Stimulated activated CD4-positive, alpha-beta T cell treated with anti-CD3 and anti-CD28 coated beads, Interleukin-2, amount 100 ng/mL, for 48 hours (primary cell): ENCODE results near the gene IL20.

Source experiments
- DNase-seq, 2 donors: peaks; one replicate each; pipeline ENCODE4 v3.0.0-alpha.2; 2020

The IL20 gene

DNA sequence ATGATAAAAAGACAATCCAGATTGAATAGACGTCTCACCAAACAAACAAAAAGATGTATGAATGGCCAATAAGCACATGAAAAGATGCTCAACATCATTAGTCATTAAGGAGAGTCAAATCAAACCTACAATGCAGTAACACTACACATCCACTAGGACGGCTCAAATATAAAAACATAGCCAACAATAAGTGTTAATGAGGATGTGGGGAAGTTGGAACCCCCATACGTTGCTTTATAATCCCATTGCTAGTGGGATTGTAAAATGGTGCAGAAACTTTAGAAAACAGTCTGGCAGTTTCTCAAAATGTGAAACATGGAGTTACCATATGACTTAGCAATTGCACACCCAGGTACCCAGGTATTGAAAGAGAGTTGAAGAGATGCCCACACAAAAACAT lies 17.1 kb downstream of the IL20 start:
- no peak for DNase-seq

DNA sequence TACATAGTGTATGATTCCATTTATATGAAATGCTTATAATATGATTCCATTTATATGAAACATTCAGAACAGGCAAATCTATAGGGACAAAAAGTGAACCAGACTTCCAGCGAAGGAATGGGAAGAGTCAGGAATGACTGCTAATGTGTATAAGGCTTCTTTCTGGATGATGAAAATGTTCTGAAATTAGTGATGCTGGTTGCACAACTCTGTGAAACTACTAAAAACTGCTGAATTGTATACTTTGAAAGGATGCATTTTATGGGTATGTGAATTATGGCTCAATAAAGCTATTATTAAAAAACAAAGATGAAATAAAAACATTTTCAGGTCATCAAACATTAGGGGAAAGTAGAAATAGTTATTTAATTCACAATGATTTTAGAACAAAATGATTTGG lies 17.7 kb downstream of the IL20 start:
- no peak for DNase-seq

DNA sequence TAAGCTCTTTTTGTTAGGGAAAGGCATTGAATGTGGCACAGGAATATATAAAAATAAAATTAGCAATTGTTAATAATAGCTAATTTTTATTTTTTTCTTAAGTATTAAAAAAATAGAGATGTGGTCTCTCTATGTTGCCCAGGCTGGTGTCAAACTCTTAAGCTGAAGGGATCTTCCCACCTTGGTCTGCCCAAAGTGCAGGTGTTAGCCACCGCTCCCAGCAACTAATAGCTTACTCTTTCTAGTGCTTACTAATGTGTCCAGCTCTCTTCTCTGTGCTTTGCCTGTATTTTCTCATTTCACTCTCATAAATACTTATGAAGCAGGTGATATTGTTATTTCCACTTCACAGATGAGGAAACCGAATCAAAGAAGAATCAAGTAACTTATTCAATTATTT lies 18.5 kb downstream of the IL20 start:
- DNase-seq = no peak

DNA sequence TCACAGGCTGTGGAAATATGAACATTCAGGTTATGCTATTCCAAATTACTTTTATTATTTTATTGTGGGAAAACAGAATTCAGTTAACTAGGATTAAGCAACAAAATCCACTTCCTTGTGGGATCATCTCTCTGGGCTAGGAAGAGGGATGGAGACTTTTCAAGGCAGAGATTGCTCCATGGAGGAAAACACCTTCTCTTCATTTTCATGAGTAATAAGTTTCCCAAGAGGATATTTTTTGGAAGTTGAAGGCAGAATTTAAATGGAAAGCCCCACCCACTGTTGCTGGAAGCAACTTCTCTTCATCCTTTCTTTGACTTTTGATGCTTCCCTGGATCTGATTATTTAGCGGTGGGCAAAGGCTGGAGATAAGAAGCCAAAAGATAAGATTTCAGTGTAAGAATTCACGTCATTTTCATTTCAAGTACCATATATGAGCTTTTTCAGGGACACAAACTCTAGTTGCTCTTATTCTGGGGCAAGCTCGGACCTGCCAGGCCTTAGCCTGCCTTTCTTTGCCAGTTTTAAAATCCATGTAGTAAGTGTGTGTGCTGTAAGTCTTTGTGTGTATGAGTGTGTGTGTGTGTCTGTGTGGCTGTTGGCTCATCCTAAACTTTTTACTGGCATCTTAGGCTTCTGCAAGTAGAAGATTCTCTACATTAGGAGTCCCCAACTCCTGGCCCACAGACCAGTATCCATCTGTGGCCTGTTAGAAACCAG lies 20.1 kb downstream of the IL20 start:
- no peak for DNase-seq

DNA sequence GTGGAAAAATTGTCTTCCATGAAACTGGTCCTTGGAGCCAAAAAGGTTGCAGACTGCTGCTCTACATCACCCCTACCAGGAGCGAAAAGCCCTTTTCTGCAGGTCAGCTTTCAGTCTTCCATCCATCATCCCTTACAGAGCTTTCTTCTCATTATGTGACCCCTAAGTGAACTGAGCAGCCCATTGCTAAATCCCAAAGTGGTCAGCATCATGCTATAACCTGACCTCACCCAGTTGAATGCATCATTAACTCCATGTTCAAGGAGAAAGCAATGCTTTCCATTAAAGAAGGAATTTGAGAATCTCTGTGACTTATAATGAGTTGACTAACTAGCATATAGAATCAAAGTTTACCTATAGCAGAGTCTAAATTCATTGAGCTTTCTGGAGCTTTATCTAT lies 21.4 kb downstream of the IL20 start:
- DNase-seq = no peak

DNA sequence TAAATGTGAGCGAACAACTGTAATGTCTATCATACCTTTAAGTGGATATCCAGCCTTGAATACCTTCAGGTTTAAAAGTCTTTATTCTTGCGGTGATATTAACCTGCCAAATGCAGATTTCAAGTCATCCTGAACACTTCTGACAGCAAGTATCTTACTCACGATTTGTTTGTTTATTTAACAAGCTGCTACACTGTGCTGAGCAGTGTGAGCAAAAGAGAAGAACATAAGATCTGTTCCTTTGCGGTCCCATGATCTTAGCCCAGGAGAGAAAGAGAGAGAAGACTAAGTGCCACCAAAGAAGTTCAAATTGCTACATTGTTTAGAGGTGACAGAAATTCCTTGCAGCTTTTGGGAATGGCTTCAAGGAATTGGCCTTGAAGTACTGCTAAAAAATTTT lies 22.3 kb downstream of the IL20 start:
- DNase-seq = no peak

DNA sequence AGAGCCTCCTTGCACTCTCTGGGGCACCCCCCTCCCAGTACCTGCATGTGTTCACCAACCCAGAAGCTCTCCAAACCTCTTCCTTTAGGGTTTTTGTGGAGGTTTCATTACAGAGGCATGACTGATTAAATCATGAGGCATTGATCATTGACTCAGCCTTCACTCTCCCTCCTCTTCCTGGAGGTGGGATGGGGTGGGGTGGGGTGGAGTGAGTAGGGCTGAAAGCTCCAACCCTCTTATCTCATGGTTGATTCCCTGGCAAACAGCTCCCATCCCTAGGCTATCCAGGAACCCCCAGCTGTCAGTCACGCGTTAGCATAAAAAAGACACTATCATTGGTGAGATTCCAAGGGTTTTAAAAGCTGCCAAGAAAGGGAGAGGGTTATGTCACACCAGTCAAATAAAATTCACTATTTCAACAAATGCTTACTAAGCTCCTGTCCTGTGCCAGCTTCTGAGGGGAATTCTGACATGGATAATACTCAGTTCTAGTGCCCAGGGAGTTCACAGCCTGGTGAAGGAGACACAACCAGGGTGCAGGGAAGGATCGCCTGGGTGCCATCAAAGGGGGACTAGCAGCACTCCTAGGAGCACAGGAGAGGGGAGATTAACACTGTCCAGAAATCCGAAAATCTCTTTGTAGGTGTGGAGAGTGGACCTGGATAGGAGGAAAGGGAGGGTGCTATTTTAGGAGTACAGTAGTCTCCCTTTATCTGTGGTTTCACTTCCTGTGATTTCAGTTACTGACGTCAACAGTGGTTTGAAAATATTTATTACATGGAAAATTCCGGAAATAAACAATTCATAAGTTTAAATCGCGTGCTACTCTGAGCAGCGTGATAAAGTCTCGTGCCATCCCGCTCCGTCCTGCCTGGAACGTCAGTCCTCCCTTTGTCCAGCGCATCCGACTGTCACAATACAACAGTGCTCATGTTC lies 25.0 kb downstream of the IL20 start:
- DNase-seq = no peak

DNA sequence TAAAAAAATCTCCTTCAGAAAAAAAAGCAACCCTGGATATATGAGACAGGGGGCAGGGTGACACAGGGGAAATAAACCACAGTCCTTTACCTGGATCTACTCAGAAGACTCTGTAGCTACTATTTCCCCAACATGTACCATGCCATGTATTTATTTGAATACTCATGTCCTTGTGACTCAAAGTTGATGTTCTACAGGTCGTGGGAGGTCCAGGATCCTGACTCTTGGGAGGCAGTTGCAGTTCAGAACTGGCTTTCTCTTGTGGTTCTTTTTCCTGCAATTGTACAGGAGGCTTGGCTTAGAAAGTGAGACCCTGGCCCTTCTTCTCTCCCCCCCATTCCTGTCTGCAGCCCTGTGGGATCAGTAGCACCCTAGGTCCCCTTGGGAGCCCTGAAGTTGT lies 26.0 kb downstream of the IL20 start:
- DNase-seq = no peak

DNA sequence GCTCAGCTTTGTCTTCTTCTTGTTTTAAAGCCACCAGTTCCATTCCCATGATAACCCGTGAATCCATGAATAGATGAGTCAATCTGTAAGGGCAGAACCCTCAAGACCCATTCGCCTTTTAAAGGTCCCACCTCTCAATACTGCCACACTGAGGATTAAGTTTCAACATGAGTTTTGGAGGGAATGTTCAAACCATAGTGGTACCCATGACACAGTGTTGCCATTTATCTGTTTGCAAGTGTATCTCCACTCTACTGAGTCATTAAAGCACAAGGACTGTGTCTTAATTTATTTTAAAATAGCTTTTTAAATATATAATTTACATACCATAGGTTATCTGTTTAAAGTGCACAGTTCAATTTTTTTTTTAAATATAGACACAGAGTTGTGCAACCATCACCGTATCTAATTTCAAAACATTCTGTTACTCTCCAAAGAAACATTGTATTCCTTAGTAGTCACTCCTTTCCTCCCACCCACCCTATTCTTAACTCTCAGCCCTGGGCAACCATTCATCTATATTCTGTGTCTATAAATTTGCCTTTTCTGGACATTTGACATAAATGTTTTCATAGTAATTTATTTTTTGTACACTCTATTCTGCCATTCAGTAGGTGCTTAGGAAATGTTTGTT lies 27.0 kb downstream of the IL20 start:
- DNase-seq = no peak

DNA sequence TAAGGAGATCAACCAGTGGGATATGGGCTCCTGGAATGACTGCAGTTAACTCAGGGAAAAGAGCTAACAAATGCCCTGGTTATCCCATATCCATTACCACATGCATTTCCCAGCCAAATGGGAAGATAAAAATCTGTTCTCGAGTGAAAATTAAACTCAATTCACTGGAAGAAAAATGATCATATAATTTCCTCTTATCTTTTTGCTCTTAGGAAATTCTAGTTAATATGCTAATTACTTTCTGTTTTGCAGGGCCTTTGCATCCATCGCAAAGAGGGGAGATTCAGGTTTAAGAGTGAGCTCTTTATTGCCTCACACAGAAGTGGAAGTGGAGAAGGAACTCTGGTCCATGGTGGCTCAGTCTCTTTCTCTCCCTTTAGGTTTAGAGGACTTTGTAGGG lies 28.0 kb downstream of the IL20 start:
- no peak for DNase-seq

DNA sequence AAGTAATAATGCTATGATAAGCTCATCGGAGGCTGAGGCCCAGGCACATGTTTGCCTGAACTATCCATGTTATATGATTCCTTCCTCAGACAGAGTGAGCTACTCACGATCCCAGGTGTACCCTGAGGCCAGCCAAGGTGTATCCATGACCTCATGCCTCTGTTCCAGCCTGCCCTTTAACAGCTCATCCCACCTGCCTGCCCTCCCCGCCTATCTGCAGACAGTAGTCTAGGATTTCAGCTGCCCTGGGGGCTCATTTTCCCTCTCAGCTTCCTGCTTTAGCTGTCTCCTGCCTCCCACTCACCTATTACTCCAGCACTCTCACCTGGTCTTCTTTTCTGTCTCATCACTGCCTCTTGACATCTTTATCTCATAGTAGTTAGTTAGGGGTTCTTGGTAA lies 29.9 kb downstream of the IL20 start:
- no peak for DNase-seq

DNA sequence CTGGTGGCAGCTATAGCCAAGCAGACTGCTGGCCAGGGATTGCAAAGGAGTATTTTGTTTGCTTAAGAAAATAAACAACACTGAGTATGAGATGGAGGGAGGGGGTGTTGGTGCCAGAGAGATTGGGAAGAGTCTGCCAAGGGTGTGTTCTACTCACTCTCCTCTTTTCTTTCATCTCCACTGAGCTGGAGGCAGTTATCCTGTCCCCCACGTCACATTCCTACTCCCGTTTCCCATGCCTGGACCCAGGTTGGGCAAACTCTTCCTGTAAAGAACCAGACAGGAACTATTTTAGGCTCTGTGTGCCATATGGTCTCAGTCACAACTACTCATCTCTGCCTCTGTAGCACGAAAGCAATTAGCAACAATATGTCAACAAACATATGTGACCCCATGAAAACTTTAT lies 30.4 kb downstream of the IL20 start:
- DNase-seq = no peak

DNA sequence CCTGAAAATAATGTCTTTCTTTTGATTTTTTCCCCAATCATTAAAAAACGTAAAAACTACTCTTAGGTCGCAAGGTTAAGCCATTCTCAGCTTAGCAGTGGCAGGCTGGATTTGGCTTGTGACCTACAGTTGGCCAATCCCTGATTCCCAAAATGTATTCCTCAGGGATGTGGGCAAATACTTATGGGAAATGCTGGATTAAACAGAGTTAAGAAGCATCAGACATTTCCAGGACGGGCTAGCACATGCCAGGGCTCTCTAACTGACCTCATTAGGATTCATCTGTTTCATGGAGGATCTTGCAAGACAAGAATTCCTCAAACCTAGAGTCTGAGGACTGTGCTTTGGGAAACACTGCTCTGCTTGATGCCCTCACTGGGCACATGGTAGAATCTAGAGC lies 30.8 kb downstream of the IL20 start:
- no peak for DNase-seq

DNA sequence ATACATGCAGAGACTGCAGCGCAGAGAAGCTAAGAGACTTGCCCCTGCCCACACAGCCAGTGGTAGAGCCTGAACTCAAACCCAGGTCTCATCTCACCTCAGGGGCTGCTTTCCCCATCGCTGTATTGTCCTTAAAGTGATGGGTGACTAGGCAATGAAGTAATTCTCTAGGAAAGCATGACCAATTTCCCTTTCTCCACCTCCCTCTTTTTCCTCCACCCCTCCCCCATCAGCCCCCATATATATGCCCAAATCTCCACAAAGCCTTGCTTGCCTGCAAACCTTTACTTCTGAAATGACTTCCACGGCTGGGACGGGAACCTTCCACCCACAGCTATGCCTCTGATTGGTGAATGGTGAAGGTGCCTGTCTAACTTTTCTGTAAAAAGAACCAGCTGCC lies 31.8 kb downstream of the IL20 start, which contains the start of gene IL24:
IL24 (plus strand) TSS at position 269 of the 400 bp plus-strand sequence. CDS start 390 bp downstream, outside the sequence.
- peak; percentile 62 for DNase-seq

DNA sequence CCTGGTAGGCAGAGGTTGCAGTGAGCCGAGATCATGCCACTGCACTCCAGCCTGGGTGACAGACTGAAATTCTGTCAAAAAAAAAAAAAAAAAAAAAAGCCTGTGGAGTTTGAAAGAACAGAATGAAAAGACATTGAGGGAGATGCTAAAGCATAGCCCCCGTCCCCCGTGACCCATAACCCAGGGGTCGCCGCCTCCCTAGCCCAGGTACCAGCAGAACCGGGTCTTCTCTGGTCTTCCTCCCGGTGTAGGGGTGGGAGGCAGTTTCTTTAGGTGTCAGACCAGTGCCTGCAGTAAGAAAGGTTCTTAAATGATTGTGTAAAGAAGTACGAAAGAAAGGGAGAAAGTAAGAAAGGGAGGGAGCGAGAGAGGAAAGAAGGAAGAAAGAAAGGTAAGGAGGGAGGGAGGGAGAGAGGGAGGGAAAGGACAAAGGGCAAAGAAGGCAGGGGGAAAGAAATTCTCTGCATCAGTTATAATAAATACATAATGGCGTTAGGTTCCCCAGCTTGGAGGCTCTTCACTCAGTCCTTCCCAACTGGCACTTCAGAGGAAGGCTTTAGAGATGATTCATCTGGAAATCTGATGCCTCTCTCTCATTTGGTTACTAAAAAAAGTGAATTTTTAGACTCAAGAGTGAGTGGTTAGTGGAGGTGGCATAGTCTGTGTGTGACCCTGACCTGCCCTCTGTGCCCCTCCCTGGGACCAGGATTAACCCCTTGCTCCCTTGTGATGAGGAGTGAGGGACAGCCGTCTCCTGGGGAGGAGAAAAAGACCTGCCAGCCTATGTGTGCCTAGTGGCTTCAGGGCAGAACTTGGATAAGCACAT lies 32.9 kb downstream of the IL20 start:
- DNase-seq = no peak

DNA sequence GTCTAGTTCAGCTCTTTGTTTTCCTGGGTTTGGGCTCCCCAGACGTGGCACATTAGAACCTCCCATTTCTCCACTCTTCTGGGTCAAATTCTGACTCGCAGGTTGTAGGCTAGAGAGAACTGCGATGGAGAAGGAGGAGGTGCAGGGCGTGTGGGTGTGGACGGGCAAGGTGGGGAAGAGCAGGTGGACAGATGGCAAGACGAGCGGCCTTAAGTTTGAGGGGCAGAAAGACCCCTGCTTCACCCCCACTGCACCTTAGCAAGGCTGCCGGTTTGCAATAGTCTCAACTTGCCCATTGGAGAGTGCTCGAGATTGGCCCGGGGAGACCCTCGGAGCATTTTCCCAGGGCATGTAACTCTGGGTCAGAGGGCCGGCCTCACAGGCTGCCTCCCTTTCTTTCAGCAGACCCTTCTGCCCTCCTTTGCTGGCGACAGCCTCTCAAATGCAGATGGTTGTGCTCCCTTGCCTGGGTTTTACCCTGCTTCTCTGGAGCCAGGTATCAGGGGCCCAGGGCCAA lies 33.5 kb downstream of the IL20 start:
- DNase-seq = no peak

DNA sequence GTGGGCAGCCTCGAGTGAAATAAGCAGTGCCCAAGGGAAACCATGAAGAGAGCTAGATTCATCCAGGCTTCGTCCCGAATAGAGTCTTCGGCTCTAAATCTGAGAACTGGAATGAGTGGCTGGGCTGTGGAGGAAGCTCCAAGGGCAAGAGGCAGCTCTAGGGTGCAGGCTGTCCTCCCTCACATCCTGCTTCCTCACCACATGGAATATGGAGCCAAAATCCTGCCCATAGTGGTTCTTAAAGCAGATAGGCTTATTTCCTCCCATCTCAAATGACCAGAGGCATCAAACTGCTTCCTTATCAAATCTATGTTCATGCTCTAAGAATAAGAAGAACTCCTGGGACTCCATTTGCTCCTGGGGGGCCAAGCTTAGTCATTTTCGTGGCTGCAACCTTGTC lies 34.3 kb downstream of the IL20 start:
- no peak for DNase-seq

DNA sequence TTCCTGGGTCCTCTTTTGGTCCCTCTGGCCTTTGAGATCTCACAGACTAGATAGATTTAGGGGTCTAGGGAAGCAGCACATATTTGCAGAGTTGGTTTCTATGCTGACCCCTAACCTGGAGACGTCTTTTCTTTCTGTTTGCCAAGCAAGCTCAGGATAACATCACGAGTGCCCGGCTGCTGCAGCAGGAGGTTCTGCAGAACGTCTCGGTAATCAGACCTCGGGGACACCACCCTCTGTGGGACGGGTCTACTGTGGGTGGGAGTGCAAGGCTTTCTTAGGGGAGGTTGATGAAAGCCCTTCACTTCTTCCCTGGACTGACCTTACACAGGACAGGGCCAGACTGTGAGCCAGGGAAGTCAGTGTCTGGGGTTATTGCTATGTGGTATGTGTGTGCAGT lies 34.7 kb downstream of the IL20 start:
- no peak for DNase-seq

DNA sequence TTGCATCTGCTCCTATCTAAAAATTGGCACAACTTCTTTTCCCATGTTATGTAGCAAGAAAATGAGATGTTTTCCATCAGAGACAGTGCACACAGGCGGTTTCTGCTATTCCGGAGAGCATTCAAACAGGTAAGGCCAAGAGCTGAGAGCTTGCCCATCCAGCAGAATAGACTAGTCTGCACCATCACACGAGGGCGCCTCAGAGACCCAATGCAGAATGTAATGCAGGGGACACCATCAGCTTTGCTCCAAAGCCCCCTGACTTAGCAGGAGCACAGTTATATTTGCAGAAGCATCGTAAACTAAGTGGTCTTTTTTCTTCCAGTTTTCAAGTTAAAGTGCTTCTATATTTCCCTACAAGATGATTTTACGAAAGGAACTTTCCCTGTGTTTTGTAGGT lies 36.5 kb downstream of the IL20 start:
- no peak for DNase-seq

DNA sequence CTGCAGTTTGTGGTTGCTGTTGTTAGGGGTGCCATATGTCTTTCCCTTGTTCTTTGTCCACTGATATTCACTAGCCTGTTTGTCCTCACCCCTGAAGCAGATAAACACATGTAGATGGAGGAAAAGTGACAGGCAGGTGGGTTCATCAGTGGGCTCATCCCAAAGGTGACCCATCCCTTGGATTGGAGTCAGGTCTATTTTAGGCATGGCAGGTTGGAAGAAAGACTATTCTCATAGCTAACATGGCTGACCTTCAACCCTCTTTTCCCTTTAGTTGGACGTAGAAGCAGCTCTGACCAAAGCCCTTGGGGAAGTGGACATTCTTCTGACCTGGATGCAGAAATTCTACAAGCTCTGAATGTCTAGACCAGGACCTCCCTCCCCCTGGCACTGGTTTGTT lies 37.3 kb downstream of the IL20 start:
- DNase-seq = no peak

DNA sequence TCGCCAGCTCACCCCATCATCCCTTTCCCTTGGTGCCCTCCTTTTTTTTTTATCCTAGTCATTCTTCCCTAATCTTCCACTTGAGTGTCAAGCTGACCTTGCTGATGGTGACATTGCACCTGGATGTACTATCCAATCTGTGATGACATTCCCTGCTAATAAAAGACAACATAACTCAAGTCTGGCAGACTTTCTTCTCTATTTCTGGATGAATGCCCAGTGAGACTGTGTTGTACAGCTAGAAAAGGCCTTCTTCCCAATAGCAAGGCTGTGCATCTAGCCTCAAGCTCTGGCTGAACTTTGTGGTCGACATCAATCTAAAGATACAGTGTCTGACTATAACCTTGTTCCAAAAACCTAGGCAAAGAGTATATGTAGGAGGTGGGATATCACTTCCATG lies 38.3 kb downstream of the IL20 start:
- no peak for DNase-seq

DNA sequence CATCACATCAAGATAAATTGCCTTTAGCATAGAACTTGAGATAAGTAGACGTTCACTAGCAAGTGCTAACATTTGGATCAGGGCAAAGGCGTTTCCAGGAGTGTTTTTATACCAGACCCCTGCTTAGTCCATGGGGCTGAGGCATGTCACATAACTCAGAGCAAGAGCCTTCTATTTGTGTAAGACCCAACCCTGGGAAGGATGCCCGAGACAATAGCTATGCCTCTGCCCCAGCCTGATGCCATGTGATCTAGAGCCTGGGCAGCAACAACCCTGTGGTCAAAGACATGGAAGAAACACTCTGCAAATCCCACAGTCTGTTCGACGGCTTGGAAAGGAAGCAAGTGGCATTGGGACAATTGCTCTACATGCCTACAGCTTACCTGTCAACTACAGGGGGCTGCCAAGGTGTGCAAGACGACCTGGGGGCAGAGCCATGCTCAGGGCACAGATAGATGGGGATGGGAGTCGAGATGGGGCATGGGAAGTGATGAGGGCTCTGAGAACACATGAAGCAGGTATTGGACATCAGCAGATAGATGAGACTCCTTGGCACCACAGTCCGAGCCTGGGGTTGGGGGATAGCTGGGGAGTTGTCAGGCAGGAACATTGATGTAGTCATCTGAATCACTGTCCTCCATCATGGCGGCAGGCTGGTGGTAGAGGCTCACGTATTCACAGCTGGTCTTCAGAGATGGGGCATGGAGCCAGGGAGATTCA lies 39.2 kb downstream of the IL20 start:
- DNase-seq = no peak
